ENCODE measurements around the gene SAV1.
"Not testable (repeated sequence)": the region's sequence is repeated elsewhere in the genome, so short reads cannot be mapped to it uniquely, and the experiment has no call there.

SAV1 gene

DNA sequence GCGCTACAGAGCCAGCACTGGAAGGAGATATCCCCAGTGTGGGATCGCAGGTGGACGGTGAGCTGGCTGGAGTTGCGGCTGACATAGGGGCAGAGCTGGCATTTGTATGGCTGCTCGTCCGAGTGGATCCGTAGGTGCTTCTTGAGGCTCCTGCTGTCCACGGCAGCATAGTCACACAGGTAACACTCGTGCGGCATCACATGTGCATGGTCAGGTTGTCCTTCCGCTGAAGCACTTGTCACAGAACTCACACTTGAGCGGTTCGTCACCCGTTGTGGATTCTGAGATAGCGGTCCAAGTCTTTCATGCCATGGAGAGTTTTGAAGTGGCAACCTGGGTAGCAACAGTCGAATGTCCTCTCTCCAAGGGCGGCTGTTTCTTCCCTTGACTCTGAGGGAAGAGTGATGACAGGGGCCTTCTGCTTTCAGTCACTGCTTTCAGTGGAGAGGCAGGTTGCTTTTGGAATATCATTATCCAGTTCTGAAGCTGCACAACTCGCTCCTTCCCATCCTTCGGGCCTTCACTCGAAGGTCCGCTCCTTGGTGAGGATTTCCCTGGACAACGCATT is 37.0 kb upstream of the SAV1 start:
- Histone ChIP-seq H3K4me3 (replicated peaks; ENCODE audit: insufficient read depth, low read length) (no peak overlapping the region), H3K27ac (replicated peaks) (no peak overlapping the region), H3K27me3 (ENCODE audit: insufficient read depth, poor library complexity, severe bottlenecking) (no peaks in the 10 kb centered on the region)
- DNase-seq (ENCODE audit: low read depth in 1 of 2, low spot score in 1 of 2), result no peak
- TF ChIP-seq GABPA (IDR thresholded peaks at IDR 0.05; ENCODE audit: low read depth) (no peak), POLR2AphosphoS5 (IDR thresholded peaks at IDR 0.05; ENCODE audit: low read depth) (no peak), SPI1 (IDR thresholded peaks at IDR 0.05; ENCODE audit: borderline replicate concordance, low read depth) (no peak)
- TF ChIP-seq, protein P1, sequence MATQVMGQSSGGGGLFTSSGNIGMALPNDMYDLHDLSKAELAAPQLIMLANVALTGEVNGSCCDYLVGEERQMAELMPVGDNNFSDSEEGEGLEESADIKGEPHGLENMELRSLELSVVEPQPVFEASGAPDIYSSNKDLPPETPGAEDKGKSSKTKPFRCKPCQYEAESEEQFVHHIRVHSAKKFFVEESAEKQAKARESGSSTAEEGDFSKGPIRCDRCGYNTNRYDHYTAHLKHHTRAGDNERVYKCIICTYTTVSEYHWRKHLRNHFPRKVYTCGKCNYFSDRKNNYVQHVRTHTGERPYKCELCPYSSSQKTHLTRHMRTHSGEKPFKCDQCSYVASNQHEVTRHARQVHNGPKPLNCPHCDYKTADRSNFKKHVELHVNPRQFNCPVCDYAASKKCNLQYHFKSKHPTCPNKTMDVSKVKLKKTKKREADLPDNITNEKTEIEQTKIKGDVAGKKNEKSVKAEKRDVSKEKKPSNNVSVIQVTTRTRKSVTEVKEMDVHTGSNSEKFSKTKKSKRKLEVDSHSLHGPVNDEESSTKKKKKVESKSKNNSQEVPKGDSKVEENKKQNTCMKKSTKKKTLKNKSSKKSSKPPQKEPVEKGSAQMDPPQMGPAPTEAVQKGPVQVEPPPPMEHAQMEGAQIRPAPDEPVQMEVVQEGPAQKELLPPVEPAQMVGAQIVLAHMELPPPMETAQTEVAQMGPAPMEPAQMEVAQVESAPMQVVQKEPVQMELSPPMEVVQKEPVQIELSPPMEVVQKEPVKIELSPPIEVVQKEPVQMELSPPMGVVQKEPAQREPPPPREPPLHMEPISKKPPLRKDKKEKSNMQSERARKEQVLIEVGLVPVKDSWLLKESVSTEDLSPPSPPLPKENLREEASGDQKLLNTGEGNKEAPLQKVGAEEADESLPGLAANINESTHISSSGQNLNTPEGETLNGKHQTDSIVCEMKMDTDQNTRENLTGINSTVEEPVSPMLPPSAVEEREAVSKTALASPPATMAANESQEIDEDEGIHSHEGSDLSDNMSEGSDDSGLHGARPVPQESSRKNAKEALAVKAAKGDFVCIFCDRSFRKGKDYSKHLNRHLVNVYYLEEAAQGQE (IDR thresholded peaks at IDR 0.05; ENCODE audit: insufficient replicate concordance, low read depth), result no peak
- TF ChIP-seq, protein P2, sequence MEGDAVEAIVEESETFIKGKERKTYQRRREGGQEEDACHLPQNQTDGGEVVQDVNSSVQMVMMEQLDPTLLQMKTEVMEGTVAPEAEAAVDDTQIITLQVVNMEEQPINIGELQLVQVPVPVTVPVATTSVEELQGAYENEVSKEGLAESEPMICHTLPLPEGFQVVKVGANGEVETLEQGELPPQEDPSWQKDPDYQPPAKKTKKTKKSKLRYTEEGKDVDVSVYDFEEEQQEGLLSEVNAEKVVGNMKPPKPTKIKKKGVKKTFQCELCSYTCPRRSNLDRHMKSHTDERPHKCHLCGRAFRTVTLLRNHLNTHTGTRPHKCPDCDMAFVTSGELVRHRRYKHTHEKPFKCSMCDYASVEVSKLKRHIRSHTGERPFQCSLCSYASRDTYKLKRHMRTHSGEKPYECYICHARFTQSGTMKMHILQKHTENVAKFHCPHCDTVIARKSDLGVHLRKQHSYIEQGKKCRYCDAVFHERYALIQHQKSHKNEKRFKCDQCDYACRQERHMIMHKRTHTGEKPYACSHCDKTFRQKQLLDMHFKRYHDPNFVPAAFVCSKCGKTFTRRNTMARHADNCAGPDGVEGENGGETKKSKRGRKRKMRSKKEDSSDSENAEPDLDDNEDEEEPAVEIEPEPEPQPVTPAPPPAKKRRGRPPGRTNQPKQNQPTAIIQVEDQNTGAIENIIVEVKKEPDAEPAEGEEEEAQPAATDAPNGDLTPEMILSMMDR (IDR thresholded peaks at IDR 0.05; ENCODE audit: insufficient read depth, low read length), result no peak

DNA sequence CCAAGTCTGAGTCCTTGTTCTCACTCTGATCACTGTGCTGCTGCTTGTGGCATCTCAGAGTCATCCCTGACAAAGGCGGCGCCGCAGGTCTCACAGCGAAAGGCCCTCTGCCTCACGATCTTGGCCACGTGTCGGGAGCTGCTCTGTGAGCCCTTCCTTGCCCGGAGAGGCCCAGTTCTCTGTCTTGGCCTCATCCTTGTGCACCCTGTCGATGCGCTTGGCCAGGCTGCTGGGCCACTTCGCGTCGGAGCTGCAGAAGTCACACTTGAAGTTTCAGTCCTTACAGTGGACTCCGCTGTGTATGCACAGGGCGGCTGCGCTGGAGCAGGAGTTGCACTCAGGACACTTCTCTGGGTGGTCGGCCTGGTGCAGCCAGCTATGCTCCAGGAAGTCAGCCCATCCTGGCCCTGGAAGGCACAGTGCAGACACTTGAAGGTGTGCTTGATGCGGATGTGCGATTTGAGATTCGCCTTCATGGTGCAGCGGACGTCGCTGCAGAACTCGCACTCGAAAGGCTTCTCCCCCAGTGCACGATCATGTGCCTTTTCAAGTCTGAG is 36.4 kb upstream of the SAV1 start:
- Histone ChIP-seq H3K27ac (replicated peaks) (no peak overlapping the region), H3K27me3 (ENCODE audit: insufficient read depth, poor library complexity, severe bottlenecking) (no peaks in the 10 kb centered on the region), H3K4me3 (replicated peaks; ENCODE audit: insufficient read depth, low read length) (no peak overlapping the region)
- no peak for DNase-seq (ENCODE audit: low read depth in 1 of 2, low spot score in 1 of 2)
- TF ChIP-seq POLR2AphosphoS5 (IDR thresholded peaks at IDR 0.05; ENCODE audit: low read depth) (no peak), SPI1 (IDR thresholded peaks at IDR 0.05; ENCODE audit: borderline replicate concordance, low read depth) (no peak), GABPA (IDR thresholded peaks at IDR 0.05; ENCODE audit: low read depth) (no peak)
- TF ChIP-seq, protein P1 (IDR thresholded peaks at IDR 0.05; ENCODE audit: insufficient replicate concordance, low read depth), result no peak
- TF ChIP-seq, protein P2 (IDR thresholded peaks at IDR 0.05; ENCODE audit: insufficient read depth, low read length), result no peak

DNA sequence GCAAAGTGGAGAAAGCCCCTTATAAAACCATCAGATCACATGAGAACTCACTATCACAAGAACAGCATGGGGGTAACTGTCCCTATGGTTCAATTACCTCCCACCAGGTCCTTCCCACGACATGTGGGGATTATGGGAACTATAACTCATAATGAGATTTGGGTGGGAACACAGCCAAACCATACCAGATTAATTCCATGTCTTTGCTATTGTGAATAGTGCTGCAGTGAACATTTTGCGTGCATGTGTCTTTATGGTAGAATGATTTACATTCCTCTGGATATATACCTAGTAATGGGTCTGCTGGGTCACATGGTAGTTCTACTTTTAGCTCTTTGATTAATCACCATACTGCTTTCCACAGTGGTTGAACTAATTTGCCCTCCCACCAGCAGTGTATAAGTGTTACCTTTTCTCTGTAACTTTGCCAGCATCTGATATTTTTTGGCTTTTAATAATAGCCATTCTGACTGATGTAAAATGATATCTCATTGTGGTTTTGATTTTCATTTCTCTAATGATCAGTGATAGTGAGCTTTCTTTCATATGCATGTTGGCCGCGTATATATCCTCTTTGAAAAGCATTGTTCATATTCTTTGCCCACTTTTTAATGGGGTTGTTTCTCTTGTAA is 29.7 kb upstream of the SAV1 start:
- Histone ChIP-seq H3K27ac (replicated peaks) (no peak overlapping the region), H3K4me3 (replicated peaks; ENCODE audit: insufficient read depth, low read length) (no peak overlapping the region), H3K27me3 (ENCODE audit: insufficient read depth, poor library complexity, severe bottlenecking) (no peaks in the 10 kb centered on the region)
- TF ChIP-seq SPI1 (IDR thresholded peaks at IDR 0.05; ENCODE audit: borderline replicate concordance, low read depth) (no peak), POLR2AphosphoS5 (IDR thresholded peaks at IDR 0.05; ENCODE audit: low read depth) (no peak), GABPA (IDR thresholded peaks at IDR 0.05; ENCODE audit: low read depth) (no peak)
- TF ChIP-seq, protein P2 (IDR thresholded peaks at IDR 0.05; ENCODE audit: insufficient read depth, low read length), result no peak
- TF ChIP-seq, protein P1 (IDR thresholded peaks at IDR 0.05; ENCODE audit: insufficient replicate concordance, low read depth), result no peak
- DNase-seq (ENCODE audit: low read depth in 1 of 2, low spot score in 1 of 2), result no peak

DNA sequence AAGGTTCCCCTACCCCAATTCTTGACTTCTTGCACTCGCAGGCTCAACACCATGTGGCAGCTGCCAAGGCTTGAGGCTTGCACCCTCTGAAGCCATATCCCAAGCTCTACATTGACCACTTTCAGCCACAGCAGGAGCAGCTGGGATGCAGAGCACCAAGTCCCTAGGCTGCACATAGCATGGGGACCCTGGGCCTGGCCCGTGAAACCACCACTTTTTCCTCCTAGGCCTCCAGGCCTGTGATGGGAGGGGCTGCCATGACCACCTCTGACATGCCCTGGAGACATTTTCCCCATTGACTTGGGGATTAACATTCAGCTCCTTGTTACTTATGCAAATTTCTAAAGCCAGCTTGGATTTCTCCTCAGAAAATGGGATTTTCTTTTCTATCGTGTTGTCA is 26.2 kb upstream of the SAV1 start:
- not testable (repeated sequence) for H3K27ac ChIP-seq (replicated peaks); H3K4me3 ChIP-seq (replicated peaks; ENCODE audit: insufficient read depth, low read length); DNase-seq (ENCODE audit: low read depth in 1 of 2, low spot score in 1 of 2); H3K27me3 ChIP-seq (ENCODE audit: insufficient read depth, poor library complexity, severe bottlenecking)
